CD4-positive, alpha-beta T cell (primary cell): ENCODE results near the gene ING2. TPM values are rescaled to one million over a fixed set of nuclear protein-coding genes. Genes with fewer than 3 reads are reported as not detected.
"Not testable (repeated sequence)": the region's sequence is repeated elsewhere in the genome, so short reads cannot be mapped to it uniquely, and the experiment has no call there.

ENCODE experiments used
- ATAC-seq: fragments of 200-7000 bp; cut with Tn5 transposase; one replicate; pipeline ENCODE4 v1.10.0; 2022; ENCODE audit warnings: mild to moderate bottlenecking; ENCODE audit not compliant: poor library complexity
- CTCF ChIA-PET: fragments of 350-600 bp; sonication (Branson Sonifier 250); formaldehyde crosslinking; loops from one replicate; lab custom pipeline; 2021; ENCODE audit warnings: antibody characterized with exemption, inconsistent platforms; lab: Charles Lee
- POLR2A ChIA-PET: fragments of 350-600 bp; sonication (Branson Sonifier 250); formaldehyde crosslinking; loops from one replicate; lab custom pipeline; 2021; ENCODE audit warnings: antibody characterized with exemption, inconsistent platforms; lab: Charles Lee
- DNase-seq, 14 experiments: peaks; one replicate each; pipeline ENCODE4 v3.0.0-alpha.2; 2013 to 2020; ENCODE audit warnings: mixed read lengths in 2 of 14
- H3K27ac ChIP-seq, 2 donors: one replicate each; pipeline versions ENCODE4 v1.5.1 to v1.7.0; 2013; ENCODE audit warnings: low read length in 2 of 2, low read depth in 1 of 2, mild to moderate bottlenecking in 1 of 2
- H3K27me3 ChIP-seq, 2 experiments: 1 replicate in 1 of 2; 2 replicates in 1 of 2; pipeline versions ENCODE4 v1.6.1 to v1.7.0; 2013; ENCODE audit warnings: low read length in 2 of 2, control low read depth in 1 of 2, mild to moderate bottlenecking in 1 of 2, moderate library complexity in 1 of 2; ENCODE audit not compliant: insufficient read depth in 2 of 2, control insufficient read depth in 1 of 2
- H3K36me3 ChIP-seq: one replicate; pipeline ENCODE4 v1.6.1; 2013; ENCODE audit warnings: low read length, control low read depth; ENCODE audit not compliant: insufficient read depth
- H3K4me1 ChIP-seq: one replicate; pipeline ENCODE4 v1.6.1; 2013; ENCODE audit warnings: low read length, control low read depth; ENCODE audit not compliant: insufficient read depth
- H3K4me3 ChIP-seq: one replicate; pipeline ENCODE4 v1.5.1; 2013; ENCODE audit warnings: mild to moderate bottlenecking, low read length, moderate library complexity
- H3K9me3 ChIP-seq, 2 experiments: 1 replicate in 1 of 2; 2 replicates in 1 of 2; pipeline versions ENCODE4 v1.6.1 to v1.7.0; 2013; ENCODE audit warnings: low read length in 2 of 2, mild to moderate bottlenecking in 2 of 2, control low read depth in 1 of 2, moderate library complexity in 1 of 2; ENCODE audit not compliant: control insufficient read depth in 1 of 2, insufficient read depth in 1 of 2
- H3K27ac Mint-ChIP-seq: one replicate; pipeline ENCODE4 v1.8.0; 2020; ENCODE audit warnings: mixed read lengths
- H3K27me3 Mint-ChIP-seq: one replicate; pipeline ENCODE4 v1.8.0; 2021; ENCODE audit warnings: mixed read lengths
- H3K36me3 Mint-ChIP-seq: one replicate; pipeline ENCODE4 v1.8.0; 2021; ENCODE audit warnings: low read depth, mixed read lengths
- H3K4me1 Mint-ChIP-seq: one replicate; pipeline ENCODE4 v1.8.0; 2021; ENCODE audit warnings: low read depth, mixed read lengths
- H3K4me3 Mint-ChIP-seq: one replicate; pipeline ENCODE4 v1.8.0; 2020; ENCODE audit warnings: mild to moderate bottlenecking, mixed read lengths
- H3K9me3 Mint-ChIP-seq: one replicate; pipeline ENCODE4 v1.8.0; 2020; ENCODE audit warnings: mixed read lengths
- CTCF ChIP-seq: fragments of 200-600 bp; IDR thresholded peaks from one replicate; pipeline ENCODE4 v1.8.0; 2022; ENCODE audit warnings: antibody characterized with exemption, mild to moderate bottlenecking
- intact Hi-C, 2 experiments: fragments of 100-400 bp; cut with DNase I in 1 of 2; cut with micrococcal nuclease in 1 of 2; formaldehyde crosslinking; loops; one replicate each; pipeline versions ENCODE4 v1.15.1 to v1.9.0; 2023 to 2025; cut with DNase I, micrococcal nuclease
- total RNA-seq, 174 experiments: library from RNA in 2 of 174; stranded (reverse) in 2 of 174; gene quantifications; one replicate each; pipeline ENCODE4 v1.2.3 and lab custom pipeline; 2021 to 2026

Gene ING2
- total RNA-seq, 2 experiments from 2014 or later = 12.5 to 12.8 TPM

- Histone ChIP-seq H3K4me1 (no peaks in the 10 kb centered on the region), H3K27me3 (peaks cover 3 to 12% of the 10 kb centered on the region in 2 experiments), H3K4me3 (no peak overlapping the region), H3K36me3 (no peaks in the 10 kb centered on the region), H3K9me3 (peaks cover 0 to 10% of the 10 kb centered on the region in 2 experiments), H3K27ac (no peak overlapping the region)
- Mint-ChIP-seq H3K27ac (no peak overlapping the region), H3K27me3 (peaks cover 30% of the 10 kb centered on the region), H3K36me3 (no peaks in the 10 kb centered on the region), H3K4me3 (no peak overlapping the region), H3K9me3 (peaks cover 3% of the 10 kb centered on the region), H3K4me1 (no peaks in the 10 kb centered on the region)
- ATAC-seq (no peak), DNase-seq (no peak)
- TF ChIP-seq CTCF = no peak
- intact Hi-C loops = no loop called here
- ChIA-PET POLR2A (no interaction called here), CTCF (no interaction called here)
Measured at GRCh38 chr4:183550345-183551093, 45.7 kb downstream of the ING2 start.

- H3K27ac Mint-ChIP-seq = no peak overlapping the region
- peaks cover 33% of the 10 kb centered on the region for H3K27me3 Mint-ChIP-seq
- no peak for ATAC-seq
- CTCF ChIA-PET = no interaction called here
- Histone ChIP-seq H3K27me3 (peaks cover 4% of the 10 kb centered on the region in 2 experiments), H3K4me3 (no peak overlapping the region), H3K9me3 (peaks cover 0 to 10% of the 10 kb centered on the region in 2 experiments), H3K36me3 (no peaks in the 10 kb centered on the region), H3K4me1 (no peaks in the 10 kb centered on the region), H3K27ac (no peak overlapping the region)
- no peak for DNase-seq
- no peaks in the 10 kb centered on the region for H3K4me1 Mint-ChIP-seq
- POLR2A ChIA-PET = no interaction called here
- no peaks in the 10 kb centered on the region for H3K36me3 Mint-ChIP-seq
- H3K4me3 Mint-ChIP-seq = no peak overlapping the region
- no peak for TF ChIP-seq CTCF
- intact Hi-C loops = no loop called here
- no peaks in the 10 kb centered on the region for H3K9me3 Mint-ChIP-seq
Measured at GRCh38 chr4:183552274-183553146, 47.7 kb downstream of the ING2 start.

- H3K9me3 ChIP-seq = peaks cover 0 to 10% of the 10 kb centered on the region in 2 experiments
- H3K27me3 Mint-ChIP-seq = peaks cover 29% of the 10 kb centered on the region
- H3K36me3 Mint-ChIP-seq, H3K9me3 Mint-ChIP-seq, H3K4me3 Mint-ChIP-seq, DNase-seq, POLR2A ChIA-PET, H3K4me1 Mint-ChIP-seq, H3K36me3 ChIP-seq, ATAC-seq, H3K4me3 ChIP-seq, CTCF ChIA-PET, H3K27me3 ChIP-seq, H3K4me1 ChIP-seq, H3K27ac ChIP-seq, H3K27ac Mint-ChIP-seq, intact Hi-C loops: not testable (repeated sequence)
Measured at GRCh38 chr4:183553147-183553478, 48.3 kb downstream of the ING2 start.
